ENCODE measurements around the gene GNA15. TPM values are rescaled to one million over a fixed set of nuclear protein-coding genes. Genes with fewer than 3 reads are reported as not detected.

Gene GNA15
- total and polyA plus RNA-seq, 2 experiments from 2014 or later: 0.29 to 1.5 TPM

DNA sequence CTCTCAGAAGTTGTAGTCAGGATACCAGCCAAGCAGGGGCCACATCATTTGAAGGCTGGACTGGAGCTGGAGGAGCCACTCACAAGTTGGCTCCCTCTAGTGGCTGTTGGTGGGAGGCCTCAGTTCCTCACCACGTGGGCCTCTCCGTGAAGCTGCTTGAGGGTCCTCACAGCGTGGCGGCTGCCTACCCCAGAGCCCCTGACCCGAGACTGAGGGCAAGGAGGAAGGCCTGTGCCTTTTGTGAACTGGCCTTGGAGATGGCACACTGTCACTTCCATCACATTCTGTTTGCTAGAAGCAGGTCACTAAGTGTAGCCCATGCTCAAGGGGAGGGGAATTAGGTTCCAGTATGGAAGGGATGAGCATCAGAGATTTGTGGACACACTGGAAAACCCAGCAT is 27.1 kb upstream of the GNA15 start:
- H3K36me3 ChIP-seq (replicated peaks; ENCODE audit: insufficient read depth, low read depth): no peaks in the 10 kb centered on the region
- H2AFZ ChIP-seq: no peak overlapping the region
- H3K4me3 ChIP-seq: no peak overlapping the region
- H3K27me3 ChIP-seq: no peaks in the 10 kb centered on the region
- H3K9me3 ChIP-seq (ENCODE audit: low read depth): no peaks in the 10 kb centered on the region
- 36% methylated on average over 5 of the region's 5 CpGs for WGBS (ENCODE audit: low lambda C conversion rate, missing lambda C conversion rate)
- no peaks in the 10 kb centered on the region for H3K9me2 ChIP-seq (replicated peaks; ENCODE audit: insufficient read depth)
- peak; percentile 80 for DNase-seq (ENCODE audit: low spot score)
- TF ChIP-seq EZH2phosphoT487 (IDR thresholded peaks at IDR 0.05; ENCODE audit: low read depth, severe bottlenecking, unreplicated experiment) (no peak), CTCF (IDR thresholded peaks at IDR 0.05; ENCODE audit: poor library complexity) (peak; percentile 74)
- peaks cover 85% of the 10 kb centered on the region for H4K20me1 ChIP-seq (ENCODE audit: insufficient read depth, poor library complexity, severe bottlenecking)
- H3K27ac ChIP-seq: no peak overlapping the region
- peaks cover 20% of the 10 kb centered on the region for H3K4me1 ChIP-seq (ENCODE audit: insufficient read depth)
- peaks cover 93% of the 10 kb centered on the region for H3K79me2 ChIP-seq
- no peak overlapping the region for H3K4me2 ChIP-seq

DNA sequence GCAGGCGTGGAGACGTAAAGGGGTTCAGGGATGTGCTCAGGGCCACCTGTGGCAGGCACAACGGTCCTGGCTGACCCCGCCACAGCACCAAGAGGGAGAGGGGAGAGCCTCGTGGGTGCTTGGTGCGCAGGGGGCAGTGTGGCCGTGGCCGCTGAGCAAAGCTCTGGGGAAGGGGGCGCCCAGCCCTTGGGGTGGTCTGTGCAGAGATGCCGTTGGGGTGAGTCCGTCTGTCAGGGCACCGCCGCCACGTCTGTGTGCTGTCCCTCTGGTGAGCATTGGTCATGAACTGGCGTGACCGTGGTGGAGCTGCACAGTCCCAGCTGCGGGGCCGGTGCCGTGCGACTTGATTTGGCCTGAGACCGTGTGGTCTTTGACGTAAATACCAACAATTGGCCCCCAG is 26.3 kb upstream of the GNA15 start:
- WGBS (ENCODE audit: low lambda C conversion rate, missing lambda C conversion rate): 95% methylated on average over 22 of the region's 22 CpGs
- Histone ChIP-seq H3K27me3 (no peaks in the 10 kb centered on the region), H4K20me1 (ENCODE audit: insufficient read depth, poor library complexity, severe bottlenecking) (peaks cover 87% of the 10 kb centered on the region), H3K4me3 (no peak overlapping the region), H2AFZ (no peak overlapping the region), H3K4me2 (no peak overlapping the region), H3K9me3 (ENCODE audit: low read depth) (no peaks in the 10 kb centered on the region), H3K79me2 (peaks cover 95% of the 10 kb centered on the region), H3K4me1 (ENCODE audit: insufficient read depth) (peaks cover 19% of the 10 kb centered on the region), H3K9me2 (replicated peaks; ENCODE audit: insufficient read depth) (no peaks in the 10 kb centered on the region), H3K27ac (no peak overlapping the region), H3K36me3 (replicated peaks; ENCODE audit: insufficient read depth, low read depth) (no peaks in the 10 kb centered on the region)
- TF ChIP-seq EZH2phosphoT487 (IDR thresholded peaks at IDR 0.05; ENCODE audit: low read depth, severe bottlenecking, unreplicated experiment): no peak
- TF ChIP-seq CTCF (IDR thresholded peaks at IDR 0.05; ENCODE audit: poor library complexity): no peak
- no peak for TF ChIP-seq EZH2 (IDR thresholded peaks at IDR 0.05; ENCODE audit: borderline replicate concordance)
- DNase-seq (ENCODE audit: low spot score): no peak

- DNase-seq (ENCODE audit: low spot score): no peak
- peaks cover 85% of the 10 kb centered on the region for H4K20me1 ChIP-seq (ENCODE audit: insufficient read depth, poor library complexity, severe bottlenecking)
- 98% methylated on average over 37 of the region's 37 CpGs for WGBS (ENCODE audit: low lambda C conversion rate, missing lambda C conversion rate)
- no peak overlapping the region for H3K4me3 ChIP-seq
- no peak overlapping the region for H3K4me2 ChIP-seq
- H3K79me2 ChIP-seq: peaks cover 94% of the 10 kb centered on the region
- H3K9me3 ChIP-seq (ENCODE audit: low read depth): no peaks in the 10 kb centered on the region
- no peak for TF ChIP-seq CTCF (IDR thresholded peaks at IDR 0.05; ENCODE audit: poor library complexity)
- no peak for TF ChIP-seq EZH2 (IDR thresholded peaks at IDR 0.05; ENCODE audit: borderline replicate concordance)
- no peak for TF ChIP-seq EZH2phosphoT487 (IDR thresholded peaks at IDR 0.05; ENCODE audit: low read depth, severe bottlenecking, unreplicated experiment)
- no peaks in the 10 kb centered on the region for H3K36me3 ChIP-seq (replicated peaks; ENCODE audit: insufficient read depth, low read depth)
- H2AFZ ChIP-seq: no peak overlapping the region
- H3K9me2 ChIP-seq (replicated peaks; ENCODE audit: insufficient read depth): no peaks in the 10 kb centered on the region
- H3K4me1 ChIP-seq (ENCODE audit: insufficient read depth): peaks cover 19% of the 10 kb centered on the region
- no peaks in the 10 kb centered on the region for H3K27me3 ChIP-seq
- no peak overlapping the region for H3K27ac ChIP-seq
Observed at GRCh38 chr19:3110126-3110825, 25.6 kb upstream of the GNA15 start.
